GM21515 (cell line): Measurements from ENCODE around the gene USP4.
"Not testable (repeated sequence)": the region's sequence is repeated elsewhere in the genome, so short reads cannot be mapped to it uniquely, and the experiment has no call there.

Experiments
- ATAC-seq: cut with Tn5 transposase; IDR thresholded peaks from one replicate; pipeline ENCODE4 v1.9.1; 2021; ENCODE audit not compliant: unreplicated experiment

The USP4 gene

DNA sequence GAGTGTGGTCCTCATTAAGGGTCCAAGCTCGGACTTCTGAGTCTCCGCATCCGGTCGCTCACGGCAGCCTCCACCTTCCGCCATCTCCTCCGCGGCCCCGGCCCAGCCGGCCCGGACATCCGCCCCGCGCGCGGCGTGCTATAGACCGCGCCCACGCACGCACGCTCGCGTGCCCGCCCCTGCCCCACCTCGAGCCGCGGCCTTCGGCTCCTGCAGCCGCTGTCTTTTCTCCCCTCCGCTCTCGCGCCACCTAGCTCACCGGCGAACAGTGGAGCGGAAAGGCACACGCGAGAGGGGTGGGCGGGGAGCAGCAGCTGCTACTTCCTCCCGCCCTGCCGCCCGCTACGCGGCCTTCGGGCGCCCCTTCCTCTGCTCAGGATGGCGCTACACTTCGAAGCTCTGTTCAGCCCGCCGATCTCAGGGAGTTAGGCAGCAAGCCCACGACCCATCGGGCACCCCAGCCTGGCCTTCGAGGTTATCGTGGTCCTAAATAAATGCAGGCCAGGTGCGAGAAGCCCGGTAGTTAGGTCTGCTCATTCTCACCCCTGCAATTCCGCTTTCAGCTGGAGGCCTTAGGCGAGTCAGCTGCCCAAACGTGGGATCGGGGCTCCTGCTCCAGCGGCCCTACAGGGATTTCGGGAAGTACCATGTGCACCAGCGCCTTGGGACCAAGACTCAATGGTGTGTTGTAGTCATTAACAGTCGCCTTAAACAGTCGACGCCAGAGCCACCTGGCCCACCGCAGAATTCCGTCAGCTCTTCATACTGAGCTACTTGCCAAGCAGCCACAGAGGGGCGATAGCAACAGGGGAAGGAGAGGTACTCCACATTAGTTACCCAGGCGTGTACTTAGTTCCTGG lies at the start of gene USP4:
USP4 (minus strand) TSS at position 113 of the 860 bp plus-strand sequence; CDS start at position 84, 29 bp downstream.
- peak; percentile 74 for ATAC-seq

DNA sequence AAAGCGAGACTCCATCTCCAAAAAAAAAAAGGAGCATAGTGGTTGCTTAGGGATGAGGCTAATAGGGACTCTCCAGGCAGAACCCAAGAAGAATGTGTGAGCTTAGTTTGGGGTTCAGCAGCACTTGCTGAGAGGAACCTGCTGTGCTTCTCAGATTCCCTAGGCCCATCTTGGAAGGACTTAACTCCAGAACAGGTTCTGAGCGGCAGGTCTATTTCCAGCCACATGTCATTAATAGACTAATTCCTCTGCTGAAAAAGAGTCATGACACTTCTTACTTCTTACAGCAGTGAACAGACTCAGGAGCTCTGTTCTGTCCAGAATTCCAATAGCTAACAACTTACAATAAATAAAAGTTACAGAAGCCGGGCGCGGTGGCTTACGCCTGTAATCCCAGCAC lies 49.4 kb upstream of the USP4 start:
- no peak for ATAC-seq

DNA sequence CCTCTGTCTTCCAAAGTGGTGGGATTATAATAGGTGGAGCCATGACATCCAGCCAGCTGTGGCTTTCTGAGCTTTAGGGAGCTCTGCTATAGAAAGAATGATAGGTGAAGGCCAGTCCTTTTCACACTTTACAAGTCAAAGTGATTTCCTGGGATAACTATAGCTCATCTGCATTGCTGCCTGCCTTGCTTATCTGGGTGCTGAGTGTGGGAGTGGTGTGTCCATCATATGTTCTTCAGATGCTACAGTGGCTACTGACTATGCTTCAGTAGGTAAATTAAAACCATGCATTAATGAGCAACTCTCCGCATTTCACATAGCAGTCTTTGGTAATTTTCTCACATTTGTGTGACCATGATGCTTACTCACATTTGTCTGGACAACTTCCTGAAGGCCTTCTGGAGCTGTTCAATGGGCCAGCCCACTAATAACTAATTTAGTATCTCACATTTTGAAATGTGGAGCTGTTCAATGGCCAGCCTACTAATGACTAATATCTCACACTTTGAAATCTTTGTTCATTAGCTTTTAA lies 48.5 kb upstream of the USP4 start:
- no peak for ATAC-seq

DNA sequence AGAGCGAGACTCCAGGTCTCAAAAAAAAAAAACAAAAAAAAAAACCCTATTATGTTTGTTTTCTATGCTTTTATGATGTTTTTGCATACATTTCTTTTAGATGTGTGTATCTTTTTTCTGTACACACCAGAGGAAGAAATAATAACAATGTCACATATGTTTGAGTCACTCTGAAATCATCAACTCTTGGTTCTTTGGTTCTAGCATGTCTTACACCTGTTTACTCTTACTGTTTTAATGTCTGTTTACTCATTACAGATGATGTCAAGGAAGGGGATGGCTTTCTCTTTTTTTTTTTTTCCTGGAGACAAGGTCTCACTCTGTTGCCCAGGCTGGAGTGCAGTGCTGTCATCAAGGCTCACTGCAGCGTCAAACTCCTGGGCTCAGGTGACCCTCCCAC lies 47.9 kb upstream of the USP4 start:
- no peak for ATAC-seq

DNA sequence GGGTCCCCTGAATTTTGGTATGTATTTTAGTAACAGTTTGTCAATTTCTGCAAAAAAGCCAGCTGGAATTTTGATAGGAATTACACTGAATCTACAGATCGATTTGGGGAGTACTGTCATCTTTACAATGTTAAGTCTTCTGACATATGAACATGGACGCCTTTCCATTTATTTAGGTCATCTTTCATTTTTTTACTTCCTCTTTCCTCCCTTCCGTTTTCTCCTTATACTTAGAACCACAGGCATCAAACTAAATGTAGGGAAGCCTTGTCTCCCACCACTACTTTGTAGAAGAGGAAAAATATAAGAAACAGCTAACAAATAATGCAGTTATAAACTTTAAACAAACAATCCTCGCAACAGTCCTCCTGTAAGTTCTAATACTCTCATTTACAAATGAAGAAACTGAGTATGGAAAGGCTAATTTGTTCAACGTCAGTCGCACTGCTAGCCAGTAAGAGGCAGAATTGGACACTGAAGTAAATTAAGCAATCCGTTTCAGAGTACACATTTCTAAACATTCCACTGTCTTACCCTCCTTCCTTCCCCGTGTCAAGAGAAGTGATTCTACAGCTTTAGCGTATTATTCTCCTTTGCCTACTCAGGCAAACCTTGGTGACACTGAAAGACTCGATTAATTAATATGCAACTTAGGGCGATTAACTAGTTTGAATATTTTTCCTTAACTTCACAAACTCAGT lies 46.4 kb upstream of the USP4 start:
- ATAC-seq: no peak

DNA sequence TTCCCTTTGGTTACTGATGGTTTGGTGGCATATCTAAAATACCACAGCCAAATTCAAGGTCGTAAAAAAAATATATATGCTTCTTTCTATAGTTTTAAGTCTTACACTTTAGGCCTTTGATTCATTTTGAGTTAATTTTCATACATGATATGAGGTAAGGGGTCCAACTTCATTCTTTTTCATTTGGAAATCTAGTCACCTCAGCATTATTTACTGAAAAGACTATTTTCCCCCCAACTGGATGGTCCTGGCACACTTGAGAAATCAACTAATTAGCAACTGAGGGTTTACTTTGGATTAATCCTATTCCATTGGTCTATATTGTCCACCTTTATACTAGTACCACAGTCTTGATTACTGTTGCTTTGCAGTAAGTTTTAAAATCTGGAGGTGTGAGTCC lies 45.8 kb upstream of the USP4 start:
- ATAC-seq: no peak

DNA sequence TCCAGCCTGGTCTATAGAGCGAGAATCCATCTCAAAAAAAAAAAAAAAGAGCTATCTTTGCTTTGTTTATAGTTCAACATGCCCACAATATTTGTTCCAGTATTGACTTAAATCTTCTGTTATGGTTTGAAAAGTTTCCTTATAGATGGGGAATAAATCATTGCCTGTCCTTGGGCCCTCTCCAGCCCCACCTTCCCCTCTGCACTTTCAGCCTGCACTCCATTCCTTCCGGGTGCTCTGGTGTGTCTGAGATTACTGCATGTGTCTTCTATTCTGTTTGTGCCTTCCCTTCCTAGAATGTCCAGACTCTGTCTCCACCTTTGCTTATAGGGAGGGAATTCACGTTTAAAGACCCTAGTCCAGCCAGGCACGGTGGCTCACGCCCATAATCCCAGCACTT lies 43.5 kb upstream of the USP4 start:
- no peak for ATAC-seq

- no peak for ATAC-seq
Observed at GRCh38 chr3:49378249-49378895, 38.5 kb upstream of the USP4 start.

- ATAC-seq: no peak
Observed at GRCh38 chr3:49377483-49377882, 37.6 kb upstream of the USP4 start.

DNA sequence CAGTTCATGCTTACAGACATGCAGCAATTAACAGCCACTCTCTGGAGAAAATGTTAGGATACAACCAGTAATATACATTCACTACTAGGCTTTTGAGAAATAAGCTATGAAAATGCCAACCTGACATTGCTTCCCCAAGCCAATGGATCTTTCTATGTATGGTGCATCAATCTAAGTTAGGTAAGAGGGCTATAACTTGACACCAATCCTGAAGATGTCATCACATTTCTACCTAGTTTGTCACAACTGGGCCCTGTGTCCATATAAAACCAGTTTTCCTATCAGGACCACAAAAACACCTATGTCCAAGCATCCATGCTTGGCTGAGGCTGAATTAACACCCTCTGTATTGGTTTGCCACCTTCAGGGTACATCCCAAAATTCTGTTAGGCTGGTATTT lies 32.1 kb upstream of the USP4 start:
- ATAC-seq: no peak

DNA sequence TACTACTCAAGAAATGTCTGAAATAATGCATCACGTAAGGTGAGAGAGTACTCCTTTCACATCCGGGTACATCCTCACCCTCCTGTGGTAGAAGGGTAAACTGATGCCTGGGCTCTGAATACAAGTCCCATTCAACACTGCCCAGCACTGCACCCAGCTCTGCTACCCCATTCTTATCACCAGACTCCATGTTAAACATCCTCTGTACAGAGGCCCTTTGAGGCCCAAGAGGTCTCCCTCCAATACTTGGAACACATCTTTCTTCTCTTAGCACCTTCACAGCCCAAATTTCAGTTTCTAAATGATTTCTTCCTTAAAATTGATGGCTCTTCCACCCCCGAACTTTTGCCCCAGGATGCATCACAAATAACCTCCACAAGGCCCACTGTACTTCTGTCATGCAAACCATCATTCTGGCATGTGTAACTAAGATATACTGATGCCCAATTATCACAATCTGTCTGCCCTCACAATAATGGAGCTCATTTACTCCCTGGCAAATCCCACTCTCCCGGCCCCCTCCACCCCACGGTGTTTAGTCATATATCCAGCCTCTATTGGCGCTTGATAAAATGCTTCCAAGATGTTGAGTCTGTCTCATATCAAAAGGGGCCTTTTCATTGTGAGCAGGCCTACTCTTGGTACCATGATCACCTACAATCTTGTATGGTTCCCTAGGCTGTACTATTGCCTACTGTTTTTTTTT lies 30.9 kb upstream of the USP4 start:
- ATAC-seq: no peak

DNA sequence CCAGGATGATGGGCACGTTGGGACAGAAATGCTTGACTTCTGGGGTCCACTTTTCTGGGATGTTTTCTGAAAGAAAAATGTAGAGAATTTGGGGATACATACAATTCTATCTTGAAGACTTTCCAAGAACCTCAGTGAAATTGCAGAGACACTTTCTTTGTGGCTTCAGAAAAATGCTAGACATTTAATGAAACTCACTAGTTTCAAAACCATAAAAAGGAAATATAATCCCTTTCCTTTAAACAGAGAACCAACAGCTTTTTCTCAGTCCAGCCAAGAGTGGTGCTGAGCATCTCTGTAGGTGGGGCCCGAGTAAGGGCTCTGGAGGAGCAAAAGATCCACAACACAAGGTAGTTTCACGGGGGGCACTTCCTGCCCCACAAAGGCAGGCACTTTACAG lies 22.7 kb upstream of the USP4 start:
- no peak for ATAC-seq

DNA sequence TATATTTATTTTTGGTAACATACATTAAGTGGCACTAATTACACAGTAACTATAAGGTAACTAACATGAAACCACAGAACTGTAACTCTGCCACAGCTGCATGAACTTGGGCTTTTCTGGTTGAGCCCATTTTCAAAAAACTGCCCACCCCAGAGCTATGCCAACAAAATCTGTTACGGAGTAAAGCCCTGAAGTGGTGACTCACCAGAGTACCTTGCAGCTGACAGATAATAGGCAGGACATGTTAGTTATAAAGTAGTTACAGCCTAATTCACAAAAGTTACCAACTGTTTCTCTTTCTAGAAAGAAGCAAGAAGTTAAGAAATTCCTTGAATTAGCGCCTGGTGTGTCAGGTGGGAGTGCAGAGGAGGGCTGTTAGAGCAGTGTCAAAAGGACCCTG lies 19.8 kb upstream of the USP4 start:
- no peak for ATAC-seq

DNA sequence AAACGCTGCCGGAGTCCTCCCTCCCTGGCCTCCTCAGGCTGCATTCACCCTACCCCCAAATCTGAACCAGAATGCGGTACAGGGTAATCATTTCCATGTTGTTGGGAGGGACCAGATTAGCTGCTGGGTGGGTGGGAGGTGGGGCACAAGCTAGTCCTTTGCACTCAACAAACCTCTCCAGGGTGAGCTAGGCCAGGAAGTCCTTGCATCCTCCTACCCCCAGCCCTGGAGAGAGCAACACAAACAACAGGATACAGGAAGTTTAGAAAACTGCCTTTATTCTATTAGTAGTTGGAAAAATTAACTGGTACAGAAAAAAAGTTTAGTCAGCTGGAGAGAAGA lies 19.0 kb upstream of the USP4 start:
- peak; percentile 2 for ATAC-seq

DNA sequence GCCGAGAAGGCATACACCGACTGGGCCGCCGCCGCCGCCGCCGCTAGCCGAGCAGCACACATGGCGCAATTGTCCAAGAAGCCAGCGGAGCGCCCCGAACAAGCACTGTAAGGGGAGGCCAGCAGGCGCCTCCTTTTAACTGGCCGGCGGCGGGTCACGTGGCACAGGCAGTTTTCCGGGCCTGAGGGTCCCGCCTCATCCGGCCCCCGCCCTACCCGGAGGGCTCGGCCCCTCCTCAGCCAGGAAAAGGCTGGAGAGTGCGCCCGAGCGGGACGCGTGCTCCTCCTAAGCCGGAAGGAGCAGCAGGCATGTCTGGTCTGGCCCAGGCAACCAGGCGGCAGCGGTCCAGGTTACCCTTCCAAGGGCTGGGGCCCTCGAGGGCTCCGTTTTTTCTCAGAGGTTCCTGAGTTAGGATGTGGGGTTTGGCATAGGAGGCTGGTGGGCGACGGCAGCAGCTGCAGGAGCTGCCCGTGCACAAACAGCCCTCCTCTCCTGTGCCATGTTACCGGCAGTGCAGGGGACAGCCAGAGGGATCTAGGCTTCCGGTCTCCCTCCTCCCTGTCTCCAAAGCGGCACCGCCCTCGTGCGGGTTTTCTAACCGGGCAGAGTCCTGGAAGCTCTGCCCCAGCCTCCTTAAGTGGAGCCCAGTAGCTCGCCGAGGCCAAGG lies 18.5 kb upstream of the USP4 start, which contains the start of gene GPX1:
GPX1 (minus strand) TSS at position 137 of the 667 bp plus-strand sequence; CDS start at position 62, 75 bp downstream.
- peak; percentile 80 for ATAC-seq

GRCh38 chr3:49357443-49358216 lies 17.8 kb upstream of the USP4 start:
- peak; percentile 11 for ATAC-seq

DNA sequence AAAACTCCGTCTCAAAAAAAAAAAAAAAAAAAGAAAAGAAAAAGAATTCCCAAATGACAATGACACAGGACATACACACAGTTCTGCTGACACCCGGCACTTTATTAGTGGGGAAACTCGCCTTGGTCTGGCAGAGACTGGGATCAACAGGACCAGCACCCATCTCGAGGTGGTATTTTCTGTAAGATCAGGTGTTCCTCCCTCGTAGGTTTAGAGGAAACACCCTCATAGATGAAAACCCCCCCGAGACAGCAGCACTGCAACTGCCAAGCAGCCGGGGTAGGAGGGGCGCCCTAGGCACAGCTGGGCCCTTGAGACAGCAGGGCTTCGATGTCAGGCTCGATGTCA lies 17.2 kb upstream of the USP4 start:
- not testable (repeated sequence) for ATAC-seq

- no peak for ATAC-seq
Observed at GRCh38 chr3:49352890-49353421, 13.1 kb upstream of the USP4 start.

- no peak for ATAC-seq
Observed at GRCh38 chr3:49352281-49352680, 12.4 kb upstream of the USP4 start.
